IMR-90 (cell line): ENCODE results near the gene CAND2. TPM values are rescaled to one million over a fixed set of nuclear protein-coding genes. Genes with fewer than 3 reads are reported as not detected.

ENCODE experiments used
- ATAC-seq: fragments of 200-7000 bp; cut with Tn5 transposase; 2 replicates; pipeline ENCODE4 v1.9.1; 2020; ENCODE audit warnings: low read depth, mild to moderate bottlenecking, moderate library complexity
- BruUV-seq: library from RNA; stranded (reverse); fragments of 400-500 nt; replicated peaks from 2 replicates; lab custom pipeline; 2021; lab: Mats Ljungman, UMichigan
- CTCF ChIA-PET: fragments of 300-600 bp; formaldehyde crosslinking; extraction: SDS; loops from one replicate; lab custom pipeline; 2021; ENCODE audit warnings: antibody characterized with exemption; lab: Yijun Ruan, JAX
- POLR2A ChIA-PET: fragments of 300-600 bp; sonication (Branson Sonifier 250); formaldehyde crosslinking; loops from one replicate; lab custom pipeline; 2022; ENCODE audit warnings: antibody characterized with exemption; ENCODE audit not compliant: unreplicated experiment; lab: Charles Lee
- DNase-seq: peaks from one replicate; pipeline ENCODE4 v3.0.0; 2013
- H2AFZ ChIP-seq: replicated peaks from 2 replicates; pipeline ENCODE3; 2013; ENCODE audit warnings: low read length, mild to moderate bottlenecking; ENCODE audit not compliant: poor library complexity
- H2AK5ac ChIP-seq: 2 replicates; pipeline ENCODE4 v1.6.1; 2013; ENCODE audit warnings: low read depth, low read length, inconsistent platforms
- H2AK9ac ChIP-seq: replicated peaks from 2 replicates; pipeline ENCODE3; 2013; ENCODE audit warnings: mild to moderate bottlenecking, low read depth, low read length, moderate library complexity; ENCODE audit not compliant: poor library complexity
- H2BK120ac ChIP-seq: 2 replicates; pipeline ENCODE4 v1.6.1; 2013; ENCODE audit warnings: low read depth, low read length, inconsistent platforms
- H2BK15ac ChIP-seq: 3 replicates; pipeline ENCODE4 v1.6.1; 2013; ENCODE audit warnings: low read depth, low read length, inconsistent platforms
- H2BK20ac ChIP-seq: 2 replicates; pipeline ENCODE4 v1.6.1; 2013; ENCODE audit warnings: low read depth, mild to moderate bottlenecking, inconsistent platforms, low read length, moderate library complexity
- H2BK5ac ChIP-seq: 2 replicates; pipeline ENCODE4 v1.6.1; 2013; ENCODE audit warnings: mild to moderate bottlenecking, low read depth, low read length, inconsistent platforms; ENCODE audit not compliant: poor library complexity, severe bottlenecking
- H3K14ac ChIP-seq: replicated peaks from 2 replicates; pipeline ENCODE4 v1.6.1; 2013; ENCODE audit warnings: low read depth, low read length, inconsistent platforms
- H3K18ac ChIP-seq: 2 replicates; pipeline ENCODE4 v1.6.1; 2013; ENCODE audit warnings: low read depth, low read length, control low read depth
- H3K23ac ChIP-seq: 2 replicates; pipeline ENCODE4 v1.6.1; 2013; ENCODE audit warnings: low read depth, low read length, inconsistent platforms
- H3K27ac ChIP-seq: 2 replicates; pipeline ENCODE4 v1.5.1; 2013; ENCODE audit warnings: mild to moderate bottlenecking, control low read depth, low read length; ENCODE audit not compliant: insufficient read depth
- H3K27me3 ChIP-seq: 2 replicates; pipeline ENCODE4 v1.6.1; 2013; ENCODE audit warnings: low read length; ENCODE audit not compliant: control insufficient read depth, insufficient read depth
- H3K36me3 ChIP-seq: 2 replicates; pipeline ENCODE4 v1.6.1; 2013; ENCODE audit warnings: low read length, mixed read lengths; ENCODE audit not compliant: control insufficient read depth, insufficient read depth
- H3K4ac ChIP-seq: 2 replicates; pipeline ENCODE4 v1.6.1; 2013; ENCODE audit warnings: low read depth, low read length, inconsistent platforms
- H3K4me1 ChIP-seq: 2 replicates; pipeline ENCODE4 v1.6.1; 2013; ENCODE audit warnings: low read length, mixed read lengths; ENCODE audit not compliant: control insufficient read depth, insufficient read depth
- H3K4me2 ChIP-seq: 2 replicates; pipeline ENCODE4 v1.6.1; 2013; ENCODE audit warnings: low read depth, mild to moderate bottlenecking, control low read depth, low read length, moderate library complexity
- H3K4me3 ChIP-seq: 2 replicates; pipeline ENCODE4 v1.5.1; 2013; ENCODE audit warnings: low read depth, mild to moderate bottlenecking, control low read depth, low read length, moderate library complexity; ENCODE audit not compliant: insufficient read depth
- H3K56ac ChIP-seq: 2 replicates; pipeline ENCODE4 v1.6.1; 2013; ENCODE audit warnings: low read length, inconsistent platforms; ENCODE audit not compliant: insufficient read depth; ENCODE audit errors: extremely low read depth
- H3K79me1 ChIP-seq, 2 experiments: 2 replicates each; pipeline ENCODE4 v1.6.1; 2013; ENCODE audit warnings: low read length in 2 of 2, inconsistent platforms in 1 of 2, low read depth in 1 of 2
- H3K9ac ChIP-seq: 2 replicates; pipeline ENCODE4 v1.6.1; 2013; ENCODE audit warnings: low read depth, low read length, control low read depth
- H3K9me1 ChIP-seq: 2 replicates; pipeline ENCODE4 v1.6.1; 2013; ENCODE audit warnings: low read length, inconsistent platforms; ENCODE audit not compliant: insufficient read depth
- H3K9me3 ChIP-seq: 2 replicates; pipeline ENCODE4 v1.6.1; 2013; ENCODE audit warnings: low read length; ENCODE audit not compliant: control insufficient read depth, insufficient read depth
- H4K20me1 ChIP-seq: 2 replicates; pipeline ENCODE4 v1.6.1; 2013; ENCODE audit warnings: low read length, inconsistent platforms; ENCODE audit not compliant: insufficient read depth
- H4K5ac ChIP-seq: 2 replicates; pipeline ENCODE4 v1.6.1; 2013; ENCODE audit warnings: mild to moderate bottlenecking, low read depth, low read length, control low read depth
- H4K8ac ChIP-seq, 2 experiments: 2 replicates each; pipeline ENCODE4 v1.6.1; 2013; ENCODE audit warnings: low read depth in 2 of 2, low read length in 2 of 2, control low read depth in 1 of 2, inconsistent platforms in 1 of 2
- H4K91ac ChIP-seq: 2 replicates; pipeline ENCODE4 v1.6.1; 2013; ENCODE audit warnings: low read depth, low read length, inconsistent platforms; ENCODE audit not compliant: insufficient read depth
- BHLHE40 ChIP-seq: fragments of 150-350 bp; IDR thresholded peaks from 2 replicates; pipeline ENCODE4 v1.6.1; 2016; ENCODE audit warnings: mild to moderate bottlenecking, low read depth, low read length
- CEBPB ChIP-seq: IDR thresholded peaks from 2 replicates; pipeline ENCODE4 v1.6.1; 2012; ENCODE audit warnings: low read depth, low read length, improper control_type of control experiment
- CHD1 ChIP-seq: IDR thresholded peaks from 2 replicates; pipeline ENCODE4 v1.6.1; 2012; ENCODE audit warnings: low read depth, low read length, improper control_type of control experiment
- FOS ChIP-seq: fragments of 150-350 bp; IDR thresholded peaks from 2 replicates; pipeline ENCODE4 v1.6.1; 2016; ENCODE audit warnings: low read depth, low read length
- MAFK ChIP-seq: IDR thresholded peaks from 2 replicates; pipeline ENCODE4 v1.6.1; 2012; ENCODE audit warnings: low read depth, low read length, improper control_type of control experiment
- MAZ ChIP-seq: IDR thresholded peaks from 2 replicates; pipeline ENCODE4 v1.6.1; 2012; ENCODE audit warnings: low read depth, mild to moderate bottlenecking, low read length, improper control_type of control experiment, moderate library complexity, borderline replicate concordance
- MXI1 ChIP-seq: IDR thresholded peaks from 2 replicates; pipeline ENCODE4 v1.6.1; 2012; ENCODE audit warnings: low read depth, mild to moderate bottlenecking, low read length, moderate library complexity, borderline replicate concordance
- NFE2L2 ChIP-seq: fragments of 150-350 bp; IDR thresholded peaks from 2 replicates; pipeline ENCODE4 v1.6.1; 2016; ENCODE audit warnings: low read depth, mild to moderate bottlenecking, low read length
- POLR2A ChIP-seq: IDR thresholded peaks from 2 replicates; pipeline ENCODE4 v1.6.1; 2012; ENCODE audit warnings: mild to moderate bottlenecking, low read depth, low read length
- RAD21 ChIP-seq: IDR thresholded peaks from 2 replicates; pipeline ENCODE4 v1.6.1; 2012; ENCODE audit warnings: low read length, improper control_type of control experiment
- RCOR1 ChIP-seq: IDR thresholded peaks from 2 replicates; pipeline ENCODE4 v1.6.1; 2012; ENCODE audit warnings: mild to moderate bottlenecking, low read length, improper control_type of control experiment; ENCODE audit not compliant: insufficient replicate concordance
- RFX5 ChIP-seq: IDR thresholded peaks from 2 replicates; pipeline ENCODE4 v1.8.0; 2012; ENCODE audit warnings: low read depth, mild to moderate bottlenecking, low read length, moderate library complexity
- SMC3 ChIP-seq: fragments of 150-350 bp; IDR thresholded peaks from 2 replicates; pipeline ENCODE4 v1.6.1; 2016; ENCODE audit warnings: low read depth, mild to moderate bottlenecking, antibody characterized with exemption, low read length, moderate library complexity
- WGBS, 2 experiments: methylation state at CpG; one replicate each; pipeline versions ENCODE4 v1.1.5 to v1.1.7; 2013; ENCODE audit warnings: missing lambda C conversion rate in 2 of 2; ENCODE audit not compliant: insufficient read length in 1 of 2; ENCODE audit errors: extremely low coverage in 2 of 2; 5-methylcytosine and 5-hydroxymethylcytosine counted together
- dilution Hi-C: fragments of 300-500 bp; cut with HindIII; formaldehyde crosslinking; loops from one replicate; pipeline ENCODE4 v1.14.3; 2018; ENCODE audit warnings: low sequenced_read_pairs; ENCODE audit not compliant: unreplicated experiment
- in situ Hi-C: fragments of 300-500 bp; cut with MboI; formaldehyde crosslinking; loops from 3 replicates; pipeline ENCODE4 v1.14.3; 2019; ENCODE audit warnings: low sequenced_read_pairs, inconsistent platforms, mixed read lengths
- intact Hi-C: fragments of 100-400 bp; cut with micrococcal nuclease; formaldehyde crosslinking; loops from 2 replicates; pipeline ENCODE4 v1.10.0; 2022
- polyA plus RNA-seq, 3 experiments: library from polyadenylated mRNA; depleted of rRNA; stranded (reverse); fragments of >200 nt; gene quantifications; 2 replicates each; pipeline ENCODE4 v1.2.3, GENCODE V29; 2012; ENCODE audit warnings: low replicate concordance in 1 of 3
- total RNA-seq: library from RNA; depleted of rRNA; stranded (reverse); fragments of >200 nt; gene quantifications from 2 replicates; pipeline ENCODE4 v1.2.3, GENCODE V29; 2012
- TF ChIP-seq, protein P1 (sequence below): conservative IDR thresholded peaks from 2 replicates; pipeline ENCODE4 v1.5.1; 2012; ENCODE audit warnings: mild to moderate bottlenecking, low read depth, low read length, improper control_type of control experiment
- TF ChIP-seq, protein P2 (sequence below): fragments of 150-350 bp; IDR thresholded peaks from 2 replicates; pipeline ENCODE4 v1.6.1; 2016; ENCODE audit warnings: low read depth, mild to moderate bottlenecking, low read length, moderate library complexity, borderline replicate concordance
- TF ChIP-seq, protein P3 (sequence below): fragments of 150-350 bp; IDR thresholded peaks from 2 replicates; pipeline ENCODE4 v1.6.1; 2017; ENCODE audit warnings: mild to moderate bottlenecking, antibody characterized with exemption, low read length, low read depth

The CAND2 gene
- total and polyA plus RNA-seq, 2 of the 4 experiments (the other 2 are of a cell fraction): 2.9 to 4.9 TPM

DNA sequence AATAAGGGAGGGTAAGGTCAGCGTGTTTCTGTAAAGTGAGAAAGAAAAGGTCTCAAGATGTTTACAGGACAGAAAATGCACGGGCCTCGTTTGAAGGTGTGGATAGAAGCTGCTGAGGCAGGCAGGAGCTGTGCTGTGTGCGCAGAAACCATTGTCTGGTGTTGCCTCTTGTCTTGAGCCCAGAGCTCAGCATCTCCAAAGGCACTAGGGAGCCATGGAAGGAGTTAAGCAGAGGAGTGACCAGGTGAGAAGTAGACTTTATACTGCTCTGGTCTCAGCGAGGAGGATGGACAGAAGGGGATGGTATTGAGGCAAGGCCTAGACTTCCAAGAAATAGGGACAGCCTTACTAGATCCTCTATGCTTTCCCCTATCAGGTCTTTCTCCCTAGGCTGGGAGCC lies 13.0 kb downstream of the CAND2 start:
- Histone ChIP-seq H3K18ac (no peak overlapping the region), H3K27me3 (no peaks in the 10 kb centered on the region), H3K14ac (no peak overlapping the region; the same call in 1 of the 2 replicates), H2AK9ac (peak overlapping the region; percentile 49), H3K4me1 (peaks cover 2% of the 10 kb centered on the region; the same call in 1 of the 2 replicates), H4K91ac (no peak overlapping the region), H3K36me3 (peaks cover 21% of the 10 kb centered on the region; the same call in 1 of the 2 replicates), H3K4me3 (no peak overlapping the region), H3K4me2 (peak overlapping the region; percentile 77; the same call in 1 of the 2 replicates), H2BK20ac (no peak overlapping the region), H2AK5ac (no peak overlapping the region), H3K23ac (no peak overlapping the region), H4K8ac (peak overlapping the region in 1 of 2 experiments; percentile 27; a peak in 1 of 4 replicates), H4K5ac (no peak overlapping the region), H2BK120ac (no peak overlapping the region), H3K27ac (no peak overlapping the region), H3K4ac (no peak overlapping the region), H3K79me1 (no peaks in the 10 kb centered on the region; a peak in 1 of 4 replicates), H3K9ac (peak overlapping the region; percentile 24; the same call in 1 of the 2 replicates), H2BK5ac (no peak overlapping the region), H3K9me3 (no peaks in the 10 kb centered on the region), H3K56ac (no peak overlapping the region), H3K9me1 (no peaks in the 10 kb centered on the region), H4K20me1 (no peaks in the 10 kb centered on the region), H2AFZ (peak overlapping the region; percentile 90), H2BK15ac (no peak overlapping the region)
- ChIA-PET CTCF (interaction anchor here (1.2 to 1.5 kb wide), 3 partner anchors 13 to 101 kb away, joined by 3 to 7 read pairs (median 6); partner anchors contain the start of gene TMEM40), POLR2A (no interaction called here)
- TF ChIP-seq, protein P1, sequence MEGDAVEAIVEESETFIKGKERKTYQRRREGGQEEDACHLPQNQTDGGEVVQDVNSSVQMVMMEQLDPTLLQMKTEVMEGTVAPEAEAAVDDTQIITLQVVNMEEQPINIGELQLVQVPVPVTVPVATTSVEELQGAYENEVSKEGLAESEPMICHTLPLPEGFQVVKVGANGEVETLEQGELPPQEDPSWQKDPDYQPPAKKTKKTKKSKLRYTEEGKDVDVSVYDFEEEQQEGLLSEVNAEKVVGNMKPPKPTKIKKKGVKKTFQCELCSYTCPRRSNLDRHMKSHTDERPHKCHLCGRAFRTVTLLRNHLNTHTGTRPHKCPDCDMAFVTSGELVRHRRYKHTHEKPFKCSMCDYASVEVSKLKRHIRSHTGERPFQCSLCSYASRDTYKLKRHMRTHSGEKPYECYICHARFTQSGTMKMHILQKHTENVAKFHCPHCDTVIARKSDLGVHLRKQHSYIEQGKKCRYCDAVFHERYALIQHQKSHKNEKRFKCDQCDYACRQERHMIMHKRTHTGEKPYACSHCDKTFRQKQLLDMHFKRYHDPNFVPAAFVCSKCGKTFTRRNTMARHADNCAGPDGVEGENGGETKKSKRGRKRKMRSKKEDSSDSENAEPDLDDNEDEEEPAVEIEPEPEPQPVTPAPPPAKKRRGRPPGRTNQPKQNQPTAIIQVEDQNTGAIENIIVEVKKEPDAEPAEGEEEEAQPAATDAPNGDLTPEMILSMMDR: no peak
- TF ChIP-seq NFE2L2 (no peak), MAZ (no peak), SMC3 (no peak), CEBPB (no peak), POLR2A (no peak), CHD1 (no peak), FOS (no peak), RFX5 (no peak), RCOR1 (no peak), MXI1 (no peak), RAD21 (no peak), BHLHE40 (no peak), MAFK (no peak)
- TF ChIP-seq, protein P2, sequence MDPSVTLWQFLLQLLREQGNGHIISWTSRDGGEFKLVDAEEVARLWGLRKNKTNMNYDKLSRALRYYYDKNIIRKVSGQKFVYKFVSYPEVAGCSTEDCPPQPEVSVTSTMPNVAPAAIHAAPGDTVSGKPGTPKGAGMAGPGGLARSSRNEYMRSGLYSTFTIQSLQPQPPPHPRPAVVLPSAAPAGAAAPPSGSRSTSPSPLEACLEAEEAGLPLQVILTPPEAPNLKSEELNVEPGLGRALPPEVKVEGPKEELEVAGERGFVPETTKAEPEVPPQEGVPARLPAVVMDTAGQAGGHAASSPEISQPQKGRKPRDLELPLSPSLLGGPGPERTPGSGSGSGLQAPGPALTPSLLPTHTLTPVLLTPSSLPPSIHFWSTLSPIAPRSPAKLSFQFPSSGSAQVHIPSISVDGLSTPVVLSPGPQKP: no peak
- TF ChIP-seq, protein P3, sequence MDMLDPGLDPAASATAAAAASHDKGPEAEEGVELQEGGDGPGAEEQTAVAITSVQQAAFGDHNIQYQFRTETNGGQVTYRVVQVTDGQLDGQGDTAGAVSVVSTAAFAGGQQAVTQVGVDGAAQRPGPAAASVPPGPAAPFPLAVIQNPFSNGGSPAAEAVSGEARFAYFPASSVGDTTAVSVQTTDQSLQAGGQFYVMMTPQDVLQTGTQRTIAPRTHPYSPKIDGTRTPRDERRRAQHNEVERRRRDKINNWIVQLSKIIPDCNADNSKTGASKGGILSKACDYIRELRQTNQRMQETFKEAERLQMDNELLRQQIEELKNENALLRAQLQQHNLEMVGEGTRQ: no peak
- intact Hi-C loops: no loop called here
- 96% methylated on average over 3 of the region's 5 CpGs; no CpG with 5 or more reads in 1 of the 2 experiments for WGBS, 2 experiments
- no TSS peak for BruUV-seq
- no peak; the same call in 1 of the 2 replicates for ATAC-seq
- no peak for DNase-seq
- in situ Hi-C loops: no loop called here
- dilution Hi-C loops: no loop called here
